Suprapubic skin (tissue), 4 donors: ENCODE measurements around the gene BMPER.

ENCODE experiments used
- CTCF ChIP-seq, 2 donors: fragments of 200-600 bp in 1 of 2; fragments of 450-650 bp in 1 of 2; sonication (generic) in 1 of 2; IDR thresholded peaks; one replicate each; pipeline ENCODE4 v1.5.1; 2016 to 2019; ENCODE audit warnings: antibody characterized with exemption in 2 of 2, mild to moderate bottlenecking in 1 of 2, moderate library complexity in 1 of 2
- POLR2A ChIP-seq, 2 donors: fragments of 450-650 bp; IDR thresholded peaks; one replicate each; pipeline ENCODE4 v1.6.1; 2017; ENCODE audit warnings: antibody characterized with exemption in 2 of 2, mild to moderate bottlenecking in 2 of 2, moderate library complexity in 2 of 2
- POLR2AphosphoS5 ChIP-seq, 3 donors: sonication (generic); formaldehyde crosslinking; IDR thresholded peaks; one replicate each; pipeline ENCODE4 v1.6.1; 2017; ENCODE audit warnings: antibody characterized with exemption in 3 of 3

DNA sequence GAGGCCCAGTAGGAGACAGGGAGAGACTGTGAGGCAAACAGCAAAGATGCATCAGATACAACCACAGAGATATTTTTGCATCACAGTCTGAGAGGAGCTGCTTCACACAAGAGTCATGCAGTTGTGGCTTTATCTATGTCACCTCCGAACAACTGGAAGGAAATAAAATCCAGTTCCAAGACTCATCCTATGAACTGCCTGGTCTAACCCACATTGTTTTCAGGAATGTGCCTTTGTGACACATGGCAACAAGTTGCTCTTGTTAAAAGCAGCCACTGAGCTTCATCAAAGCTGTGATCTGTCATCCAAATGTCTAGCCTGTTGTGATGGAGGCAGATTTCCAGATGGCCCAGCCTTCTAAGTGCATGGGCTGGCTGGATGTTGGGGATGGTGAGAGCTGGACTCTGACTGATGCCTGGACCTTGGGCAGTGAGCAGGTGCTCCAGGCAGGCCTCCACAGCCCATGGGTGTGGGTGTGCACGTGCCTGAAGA, 255.0 kb downstream of the BMPER start:
- TF ChIP-seq CTCF (IDR thresholded peaks at IDR 0.05), result no peak
- no peak for TF ChIP-seq POLR2AphosphoS5 (IDR thresholded peaks at IDR 0.05)
- no peak for TF ChIP-seq POLR2A (IDR thresholded peaks at IDR 0.05)
